Activated CD8-positive, alpha-beta memory T cell treated with anti-CD3 and anti-CD28 coated beads, Interleukin-2, amount 50 U/mL, for 48 hours (primary cell): ENCODE results near the gene GNAQ.

Experiments
- DNase-seq: peaks from one replicate; pipeline ENCODE4 v3.0.0-alpha.2; 2020

The GNAQ gene

DNA sequence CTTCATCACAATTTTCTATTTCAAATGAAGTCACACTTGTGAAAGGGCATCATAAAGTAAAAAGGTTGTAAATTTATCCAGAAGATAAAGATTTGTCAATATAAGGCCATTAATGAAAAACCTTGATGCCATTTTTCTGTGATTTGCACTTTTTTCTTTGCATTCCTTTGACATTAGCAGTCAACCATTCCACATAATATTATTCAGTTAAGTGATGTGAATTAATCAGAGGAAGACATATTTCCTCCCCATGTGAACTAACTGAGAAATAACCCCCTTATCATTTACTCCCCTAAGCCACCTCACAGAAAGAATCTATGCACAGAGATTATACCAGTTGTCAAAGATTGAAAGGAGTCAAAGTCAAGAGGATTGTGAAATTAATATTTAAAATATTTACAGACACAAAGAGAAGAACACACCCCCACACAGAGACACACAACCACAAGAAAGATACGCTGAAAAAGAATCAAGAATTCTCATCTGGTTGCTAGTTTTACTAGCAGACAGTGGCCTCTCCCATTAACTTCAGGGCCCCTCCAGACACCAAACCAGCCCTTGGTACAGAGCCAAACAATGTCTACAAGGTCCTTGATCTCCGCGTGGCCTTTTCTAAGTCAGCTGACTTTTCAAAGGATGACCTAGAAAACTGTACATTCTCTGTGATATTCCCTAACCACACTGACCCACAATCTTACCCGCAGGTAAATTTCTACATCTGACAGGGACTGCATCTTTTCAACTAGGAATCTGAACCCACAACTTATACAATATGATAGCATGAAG lies 29.5 kb downstream of the GNAQ start:
- DNase-seq, result no peak

DNA sequence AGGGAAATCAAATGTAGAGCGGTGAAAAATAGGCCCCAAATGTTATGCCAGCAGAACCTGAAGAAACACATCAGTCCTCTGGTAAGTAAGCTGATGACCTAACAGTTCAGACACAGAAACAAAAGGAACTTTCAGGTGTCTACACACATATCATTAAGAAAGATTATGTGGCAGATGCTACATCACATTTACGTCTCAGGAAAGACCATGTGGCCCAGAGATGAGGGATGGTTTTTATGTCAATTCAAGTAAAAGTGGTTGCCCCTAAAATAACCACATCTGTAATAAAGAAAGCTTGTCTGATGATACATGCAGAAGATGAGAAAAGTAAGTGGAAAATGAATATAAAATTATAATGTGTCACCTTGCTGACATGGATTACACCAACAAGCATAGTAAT lies 31.4 kb downstream of the GNAQ start:
- DNase-seq, result no peak

DNA sequence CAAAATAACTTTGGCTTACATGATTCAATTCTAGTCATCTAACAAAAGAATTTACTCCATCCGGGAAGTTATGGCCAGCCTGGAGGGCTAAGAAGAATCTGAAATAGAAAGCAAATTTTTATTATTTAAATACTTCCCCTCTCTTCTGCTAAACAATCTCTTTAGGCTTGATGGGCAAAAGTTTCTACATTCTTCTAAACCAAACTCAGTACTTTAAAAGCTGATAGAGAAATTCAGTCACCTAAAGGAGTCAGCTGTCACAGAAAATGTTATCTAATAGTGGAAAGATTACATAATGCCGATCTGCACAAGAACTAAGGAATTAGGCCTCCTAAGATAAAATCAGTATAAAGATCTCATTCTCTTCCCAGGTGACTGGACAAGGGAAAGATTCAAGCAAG lies 32.4 kb downstream of the GNAQ start:
- no peak for DNase-seq

DNA sequence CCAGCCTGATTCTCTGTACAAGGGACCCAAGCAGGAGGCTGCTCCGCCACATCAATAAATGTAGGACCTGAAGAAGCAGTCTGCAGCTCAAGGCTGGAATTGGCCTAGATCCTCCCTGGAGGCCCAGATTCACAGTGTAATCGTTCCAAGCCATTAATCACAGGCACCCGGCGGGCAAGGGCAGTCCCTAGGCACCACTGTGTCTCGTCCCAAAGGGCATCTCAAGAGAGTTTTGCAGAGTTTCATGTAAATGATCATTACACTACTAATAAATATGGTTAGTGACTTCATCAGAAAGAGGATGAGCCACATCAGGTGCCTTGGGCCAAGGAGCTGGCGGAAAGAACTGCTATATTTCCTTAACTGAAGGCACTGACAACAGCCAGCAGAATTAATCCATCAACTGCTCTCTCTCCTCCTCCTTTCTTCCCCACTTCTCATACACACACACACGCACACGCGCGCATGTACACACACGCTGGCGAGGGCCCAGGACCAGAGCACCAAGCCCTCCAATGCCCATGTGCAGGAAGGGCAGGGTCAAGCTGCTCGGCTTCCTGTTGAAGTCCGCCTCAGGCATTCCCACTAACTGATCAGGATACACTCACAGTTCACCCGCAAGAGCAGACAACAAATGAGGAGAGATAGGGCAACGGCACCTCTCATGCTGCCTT lies 33.9 kb downstream of the GNAQ start:
- no peak for DNase-seq

DNA sequence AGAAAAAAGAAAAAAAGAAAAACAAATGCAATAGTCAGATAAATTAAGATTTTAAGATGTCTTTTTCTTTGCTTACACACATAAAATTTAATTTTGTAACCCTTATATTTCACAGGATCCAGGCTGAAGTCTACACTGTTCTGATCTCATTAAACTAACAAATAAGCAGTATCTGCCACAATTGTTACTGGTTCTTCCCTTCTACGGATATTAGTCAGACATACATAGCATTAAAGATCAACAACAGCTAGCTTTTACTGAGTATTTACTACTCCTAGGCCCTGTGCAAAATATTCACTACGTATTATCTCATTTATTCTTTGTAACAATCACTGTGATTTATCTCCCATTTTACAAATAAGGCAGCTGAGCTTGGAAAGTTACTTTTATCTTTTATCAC lies 34.9 kb downstream of the GNAQ start:
- DNase-seq, result no peak

DNA sequence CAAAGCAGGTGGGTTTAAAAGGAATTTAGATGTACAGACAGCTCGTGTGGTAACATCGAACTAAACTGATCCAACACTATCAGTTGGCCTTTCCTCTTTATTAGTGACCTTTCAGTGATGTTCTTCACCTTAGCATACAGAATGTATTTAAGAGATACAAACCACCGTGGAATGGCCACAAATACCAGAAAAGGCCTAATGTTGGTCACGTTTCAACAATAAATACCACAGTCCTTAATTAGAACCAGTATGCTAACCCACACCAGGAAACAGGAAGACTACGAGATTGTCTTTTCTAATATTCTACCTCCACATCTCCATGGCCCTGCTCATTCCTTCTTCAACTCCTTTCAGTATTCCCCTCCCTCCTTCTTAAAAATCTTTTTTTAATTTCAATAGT lies 40.4 kb downstream of the GNAQ start:
- no peak for DNase-seq

DNA sequence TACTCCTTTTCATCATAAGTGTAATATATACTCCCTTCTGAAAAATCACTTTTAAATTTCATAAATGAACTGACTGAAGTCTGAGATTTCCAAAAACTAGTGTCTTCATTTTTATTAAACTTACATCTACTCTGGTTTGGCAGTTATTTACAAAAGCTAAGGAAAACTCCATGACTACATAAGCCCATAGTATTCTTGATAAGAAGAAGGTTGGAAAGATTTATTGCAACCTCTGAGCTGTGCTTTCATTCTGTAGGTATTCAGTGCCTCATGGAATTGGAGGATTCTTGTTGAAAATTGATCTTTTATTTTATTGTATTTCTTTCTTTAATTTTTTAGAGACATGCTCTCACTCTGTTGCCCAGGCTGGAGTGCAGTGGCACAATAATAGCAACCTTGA lies 41.7 kb downstream of the GNAQ start:
- no peak for DNase-seq

DNA sequence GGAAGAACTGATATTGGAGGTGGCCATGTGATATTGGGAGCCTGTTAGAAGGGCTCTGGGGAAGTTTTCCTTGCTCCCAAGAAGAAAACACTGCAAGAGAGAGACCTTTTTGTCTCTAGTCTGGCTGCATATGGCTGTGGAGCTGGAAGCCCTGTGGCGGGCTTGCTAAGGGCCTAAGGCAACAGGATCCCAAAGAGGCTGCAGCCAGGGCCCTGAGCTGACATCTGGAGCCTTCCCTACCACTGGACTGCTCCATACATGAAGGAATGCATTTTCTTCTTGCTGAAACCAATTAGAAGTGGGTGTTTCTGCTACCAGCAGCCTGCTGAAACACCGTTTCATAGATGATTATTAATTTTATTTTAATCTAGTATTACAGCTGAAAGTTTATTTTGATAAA lies 42.2 kb downstream of the GNAQ start:
- no peak for DNase-seq

DNA sequence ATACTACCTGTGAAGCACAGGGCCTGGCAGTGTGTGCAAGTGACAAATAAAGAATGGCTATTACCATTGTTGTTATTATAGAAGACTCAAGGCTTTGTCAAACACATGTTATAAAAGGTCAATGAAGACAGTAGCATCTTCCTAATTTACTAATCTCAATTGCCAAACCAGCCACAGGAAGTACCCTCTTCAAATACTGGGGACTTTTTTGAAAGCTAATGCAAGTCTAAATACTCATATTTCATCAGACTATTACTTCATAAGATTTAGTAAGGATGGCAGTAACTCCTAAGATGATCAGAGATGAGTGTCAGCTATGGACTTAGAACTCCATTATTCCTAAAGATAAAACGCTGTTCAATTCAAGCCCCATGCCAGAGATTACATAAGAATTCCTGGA lies 43.0 kb downstream of the GNAQ start:
- DNase-seq, result no peak

DNA sequence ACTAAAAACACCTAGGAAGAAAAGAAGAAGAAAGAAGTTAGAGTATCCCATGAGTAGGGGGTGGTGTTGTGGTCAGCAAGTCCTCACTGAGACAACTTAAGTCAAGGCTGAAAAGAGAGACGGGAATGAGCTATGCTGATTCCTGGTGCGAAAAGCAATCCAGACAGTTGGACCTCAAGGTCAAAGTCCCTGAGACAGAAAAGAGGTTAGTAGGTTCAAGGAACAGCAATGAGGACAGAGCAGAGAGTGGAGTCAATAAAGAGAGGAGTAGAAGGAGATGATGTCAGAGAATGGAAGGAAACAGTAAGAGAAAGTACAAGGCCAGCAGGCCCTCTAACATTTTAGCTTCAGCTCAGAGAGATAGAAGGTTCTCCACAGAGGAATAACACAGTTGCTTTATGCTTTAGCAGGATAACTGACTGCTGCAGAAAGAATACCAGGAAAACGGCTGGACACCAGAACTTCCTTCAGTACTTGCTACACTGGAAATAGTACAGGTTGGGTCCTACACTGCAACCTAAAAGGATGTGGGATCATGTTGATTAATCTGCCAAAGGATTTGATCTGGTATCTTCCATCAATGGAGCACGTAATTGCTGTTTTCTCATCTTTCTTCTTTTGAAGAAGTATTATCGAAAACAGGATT lies 43.6 kb downstream of the GNAQ start:
- no peak for DNase-seq

DNA sequence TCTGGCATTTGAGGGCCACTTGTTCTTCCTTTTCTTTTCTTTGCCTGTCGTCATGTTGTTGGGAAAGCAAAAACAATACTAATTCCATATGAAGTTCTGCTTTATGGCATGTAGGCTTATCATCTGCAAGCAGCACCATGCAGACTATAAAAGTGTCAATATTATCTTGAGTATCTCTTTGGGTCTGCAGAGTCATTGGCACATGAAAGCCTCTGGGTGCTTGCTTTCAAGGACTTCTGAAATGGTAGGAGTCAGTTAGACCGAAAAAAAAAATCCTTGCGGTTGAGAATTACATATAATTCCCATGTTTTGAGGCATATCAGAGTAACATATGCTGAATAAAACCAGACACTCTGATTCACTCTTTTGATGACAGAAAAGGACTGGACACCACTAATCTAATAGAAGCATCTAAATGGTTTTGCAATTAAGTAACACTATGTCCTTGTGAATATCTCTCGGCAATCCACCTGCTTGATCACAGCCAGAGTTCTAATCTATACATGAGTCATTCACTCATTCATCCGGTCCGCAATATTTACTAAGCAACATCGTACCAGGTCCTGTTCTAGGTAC lies 44.4 kb downstream of the GNAQ start:
- DNase-seq, result no peak

DNA sequence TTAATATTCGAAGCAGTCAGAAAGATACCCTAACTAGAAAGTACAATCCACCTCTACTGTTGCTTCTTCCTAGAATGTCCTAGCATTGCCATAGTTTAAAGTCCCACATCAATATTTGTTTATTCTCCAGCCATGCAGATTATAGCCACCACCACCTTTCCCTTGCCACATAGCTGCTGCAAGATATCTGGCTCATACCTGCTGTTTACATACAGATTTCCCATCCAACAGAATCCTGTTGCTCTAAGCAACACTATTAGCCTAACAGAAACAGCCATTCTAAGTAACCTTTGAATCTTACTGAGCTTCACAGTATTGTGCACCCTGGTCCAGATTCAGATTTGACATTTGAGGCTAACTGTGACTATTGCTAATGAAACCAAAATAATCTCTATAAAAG lies 45.6 kb downstream of the GNAQ start:
- DNase-seq, result no peak

DNA sequence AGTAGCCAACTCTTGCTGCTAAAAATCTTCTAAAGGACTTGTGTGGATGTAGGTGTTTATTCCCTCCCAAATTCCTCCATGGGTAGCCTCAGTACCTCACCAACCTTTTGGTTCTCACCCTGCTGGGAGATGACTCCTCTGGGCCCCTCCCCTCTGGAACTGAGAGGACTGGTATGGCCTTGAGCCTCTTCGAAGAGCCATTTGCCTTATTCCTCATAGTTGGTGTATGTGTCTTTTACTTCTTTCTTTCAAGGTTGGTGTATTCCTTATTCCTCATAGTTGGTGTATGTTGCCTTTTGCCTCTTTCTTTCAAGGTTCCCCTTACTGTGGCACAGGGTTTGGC lies 48.3 kb downstream of the GNAQ start:
- DNase-seq, result no peak

DNA sequence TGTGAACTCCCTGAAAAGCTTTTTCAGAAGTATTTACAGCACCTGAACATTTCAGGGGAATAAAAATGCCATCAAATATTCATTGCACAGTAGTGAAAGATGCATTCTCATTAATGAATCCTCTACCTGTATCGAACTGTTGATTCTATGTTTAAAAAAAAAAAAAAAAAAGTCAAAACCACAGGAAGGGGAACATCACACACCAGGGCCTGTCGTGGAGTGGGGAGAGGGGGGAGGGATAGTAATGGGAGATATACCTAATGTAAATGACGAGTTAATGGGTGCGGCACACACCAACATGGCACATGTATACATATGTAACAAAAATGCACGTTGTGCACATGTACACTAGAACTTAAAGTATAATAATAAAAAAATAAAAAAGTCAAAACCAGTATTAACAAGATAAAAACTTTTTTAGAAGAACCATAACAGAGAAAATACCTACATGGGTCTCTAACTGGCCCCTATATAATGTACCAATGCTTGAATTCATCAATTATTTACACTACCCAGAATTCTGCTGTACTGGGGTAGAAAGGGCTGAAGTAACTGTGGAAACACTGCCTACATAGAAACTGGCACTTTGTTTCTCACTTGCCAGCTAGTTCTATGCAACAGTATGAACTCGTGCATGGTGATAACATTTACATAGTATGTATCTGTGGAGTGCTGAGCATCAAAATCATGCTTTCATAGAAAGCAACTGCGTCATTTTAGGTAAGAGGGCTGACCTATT lies 48.9 kb downstream of the GNAQ start:
- DNase-seq, result no peak

DNA sequence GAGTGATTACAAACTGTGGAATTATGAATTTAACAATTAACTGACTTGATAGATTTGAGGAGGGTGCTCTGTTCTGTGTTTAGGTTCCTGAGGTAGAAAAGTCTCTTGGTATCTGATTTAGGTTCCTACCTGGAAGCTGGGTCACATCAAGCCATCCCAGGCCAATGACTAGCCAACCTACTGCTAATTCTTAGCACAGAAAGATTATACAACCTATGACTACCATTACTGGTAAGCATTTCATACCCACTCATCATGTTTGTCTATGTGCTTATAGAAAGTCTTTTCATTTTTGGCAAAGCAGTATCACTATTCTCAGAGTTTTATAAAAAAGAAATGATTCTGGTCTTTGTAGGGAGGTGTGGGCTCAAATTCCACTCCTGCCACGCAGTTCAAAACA lies 49.7 kb downstream of the GNAQ start:
- DNase-seq, result no peak

DNA sequence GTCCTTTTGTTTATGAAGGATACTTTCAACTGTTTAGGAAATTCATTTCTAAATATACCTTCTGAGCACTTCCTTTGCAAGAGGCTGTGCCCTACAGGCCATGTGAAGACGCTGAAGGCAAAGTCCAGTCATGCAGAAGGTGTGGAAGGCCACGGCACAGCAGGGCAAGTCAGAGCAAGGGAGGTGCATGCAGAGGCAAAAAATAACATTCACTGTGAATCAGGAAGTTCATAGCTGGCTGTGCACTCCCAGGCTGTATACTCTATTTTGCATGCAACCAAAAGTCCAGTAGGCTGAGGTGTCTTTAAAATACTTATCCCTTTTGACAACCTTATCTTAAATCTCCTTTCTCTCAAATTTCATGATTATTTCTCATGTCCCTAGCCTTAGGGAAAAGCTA lies 50.3 kb downstream of the GNAQ start:
- DNase-seq, result no peak

DNA sequence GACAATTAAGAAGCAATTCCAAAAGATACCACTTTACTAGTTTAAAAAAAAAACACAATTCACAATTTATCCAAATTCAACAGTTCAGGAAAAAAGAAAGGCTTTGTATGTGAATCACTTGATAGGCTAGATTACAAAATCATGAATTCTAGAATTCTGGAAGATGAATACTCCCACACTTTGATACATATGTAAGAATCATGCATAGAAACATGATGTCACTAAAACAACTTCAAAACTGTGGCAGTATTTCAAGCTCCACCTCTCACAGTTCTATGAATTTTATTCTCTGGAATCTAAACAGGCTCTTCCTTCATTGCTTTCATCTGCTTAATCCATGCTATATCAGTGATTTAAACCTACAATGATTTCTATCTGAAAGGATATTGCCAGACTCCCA lies 51.0 kb downstream of the GNAQ start:
- no peak for DNase-seq

DNA sequence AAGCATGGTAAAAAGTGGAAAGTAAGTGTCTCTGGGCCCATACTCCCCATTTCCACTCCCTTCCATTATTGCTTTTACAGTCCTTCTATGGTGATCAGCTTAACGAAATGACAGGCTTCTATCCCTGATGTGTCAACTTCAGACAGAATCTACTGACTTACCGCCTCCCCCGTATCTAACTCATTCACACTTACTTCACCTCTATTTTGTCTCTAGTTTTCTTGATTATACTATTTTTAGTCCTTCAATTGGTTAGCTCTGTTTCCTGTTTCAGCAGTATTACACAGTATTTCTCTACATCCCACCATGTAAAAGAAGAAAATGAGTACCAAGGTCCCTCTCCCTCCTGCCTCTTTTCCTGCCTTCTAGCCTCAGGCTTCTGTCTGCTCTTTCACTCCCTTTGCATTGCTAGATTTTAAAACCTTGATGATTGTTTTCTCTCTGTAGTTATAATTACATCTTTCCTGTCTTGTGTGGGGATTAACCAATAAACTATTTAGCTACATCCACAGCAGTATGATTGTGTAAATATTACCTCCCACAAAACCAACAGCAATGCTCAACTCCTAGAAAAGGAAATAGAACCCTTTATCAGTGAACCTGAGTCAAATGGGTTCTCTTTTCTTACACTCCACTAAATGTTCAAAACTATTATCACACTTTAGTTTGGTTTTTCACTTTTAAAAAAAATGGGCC lies 53.4 kb downstream of the GNAQ start:
- no peak for DNase-seq

DNA sequence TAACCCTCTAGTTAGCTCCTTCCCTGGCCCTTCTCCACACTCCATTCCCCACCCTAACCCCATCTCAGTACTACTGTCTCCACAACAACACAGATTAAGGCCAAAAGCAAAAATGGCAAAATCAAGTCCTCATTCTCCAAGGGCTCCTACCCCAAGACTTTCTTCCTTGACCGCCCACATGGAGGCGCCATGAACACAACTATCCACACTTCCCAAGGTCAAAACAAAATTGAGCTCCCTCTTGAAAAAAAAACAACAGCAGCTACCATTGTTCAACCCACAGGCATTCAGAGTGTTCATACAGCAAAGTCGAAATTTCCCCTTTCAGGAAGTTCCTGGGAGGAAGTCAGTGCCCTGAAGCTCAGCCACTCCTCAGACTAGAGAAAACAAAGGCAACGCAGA lies 54.4 kb downstream of the GNAQ start:
- DNase-seq, result no peak

DNA sequence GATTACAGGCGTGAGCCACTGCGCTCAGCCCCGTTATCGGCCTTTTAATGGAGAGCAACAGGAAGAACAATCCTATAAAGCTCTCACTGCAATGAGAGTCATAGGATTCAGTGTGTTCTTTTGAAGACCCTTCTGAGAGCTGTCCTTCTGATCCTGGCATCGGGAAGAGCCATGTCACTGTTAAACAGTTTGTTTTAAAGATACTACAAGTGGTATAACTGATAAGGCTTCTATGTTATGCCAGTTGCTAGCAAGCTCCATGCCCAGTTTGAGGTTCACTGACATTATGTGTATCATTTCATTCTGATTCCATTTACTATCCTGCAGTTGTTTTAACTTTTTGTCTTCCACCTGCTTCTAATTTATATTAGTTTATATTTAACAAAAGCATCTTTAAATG lies 55.8 kb downstream of the GNAQ start:
- DNase-seq, result no peak

DNA sequence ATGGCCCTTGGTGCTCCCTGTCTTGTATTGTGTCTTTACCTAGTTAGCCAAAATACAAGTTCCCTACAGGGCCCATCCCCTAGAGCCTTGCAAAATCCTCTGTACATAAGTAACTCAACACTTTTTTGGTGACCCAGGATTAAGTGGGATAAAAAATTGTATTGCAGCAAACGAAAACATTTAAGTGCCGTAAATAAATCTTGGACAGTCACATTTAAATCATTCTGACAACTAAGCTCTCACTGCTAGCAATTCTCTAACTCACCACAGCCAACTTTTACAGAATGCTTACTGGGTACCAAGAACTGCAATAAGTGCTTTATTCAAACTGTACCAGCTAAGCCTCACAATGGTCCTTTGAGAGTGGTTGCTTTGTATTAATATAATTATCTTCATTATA lies 56.6 kb downstream of the GNAQ start:
- no peak for DNase-seq

DNA sequence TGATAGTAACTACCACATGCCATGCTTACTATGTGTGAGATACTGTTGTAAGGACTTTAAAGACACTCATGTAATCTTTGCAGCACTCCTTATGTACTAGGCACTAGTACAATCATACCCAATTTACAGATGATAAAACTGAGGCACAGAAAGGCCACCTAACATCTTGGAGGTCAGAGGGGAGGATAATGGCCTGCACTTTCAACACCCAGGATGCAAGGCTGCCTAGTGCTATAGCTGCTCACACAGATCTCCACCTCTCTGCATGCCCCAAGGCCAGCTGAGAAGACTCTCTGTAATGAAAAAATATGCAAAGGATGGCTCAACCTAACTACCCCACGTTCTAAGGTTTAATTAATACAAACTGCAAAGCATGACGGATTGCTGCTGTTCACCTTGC lies 57.2 kb downstream of the GNAQ start:
- DNase-seq, result no peak

DNA sequence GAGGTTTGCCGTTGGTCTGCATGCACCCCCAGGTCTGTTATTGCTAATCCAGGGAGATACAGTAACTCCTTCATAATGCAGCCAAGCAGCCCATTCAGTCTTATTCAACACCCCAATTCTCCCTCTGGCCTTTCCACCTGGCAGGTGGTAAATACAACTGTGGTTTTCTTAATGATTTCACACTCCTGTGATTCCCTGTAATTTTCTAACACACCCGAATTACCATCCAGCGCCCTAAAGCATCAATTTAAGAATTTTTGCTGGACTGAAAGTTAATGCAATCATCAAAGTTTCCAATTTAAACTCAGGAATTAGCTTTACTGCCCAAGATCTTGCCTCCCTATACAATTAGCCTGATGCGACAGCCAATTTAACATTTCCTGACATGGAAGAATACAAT lies 62.5 kb downstream of the GNAQ start:
- DNase-seq, result no peak
